ENCODE measurements around the gene ATP6V1C2.

The ATP6V1C2 gene, protein sequence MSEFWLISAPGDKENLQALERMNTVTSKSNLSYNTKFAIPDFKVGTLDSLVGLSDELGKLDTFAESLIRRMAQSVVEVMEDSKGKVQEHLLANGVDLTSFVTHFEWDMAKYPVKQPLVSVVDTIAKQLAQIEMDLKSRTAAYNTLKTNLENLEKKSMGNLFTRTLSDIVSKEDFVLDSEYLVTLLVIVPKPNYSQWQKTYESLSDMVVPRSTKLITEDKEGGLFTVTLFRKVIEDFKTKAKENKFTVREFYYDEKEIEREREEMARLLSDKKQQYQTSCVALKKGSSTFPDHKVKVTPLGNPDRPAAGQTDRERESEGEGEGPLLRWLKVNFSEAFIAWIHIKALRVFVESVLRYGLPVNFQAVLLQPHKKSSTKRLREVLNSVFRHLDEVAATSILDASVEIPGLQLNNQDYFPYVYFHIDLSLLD

DNA sequence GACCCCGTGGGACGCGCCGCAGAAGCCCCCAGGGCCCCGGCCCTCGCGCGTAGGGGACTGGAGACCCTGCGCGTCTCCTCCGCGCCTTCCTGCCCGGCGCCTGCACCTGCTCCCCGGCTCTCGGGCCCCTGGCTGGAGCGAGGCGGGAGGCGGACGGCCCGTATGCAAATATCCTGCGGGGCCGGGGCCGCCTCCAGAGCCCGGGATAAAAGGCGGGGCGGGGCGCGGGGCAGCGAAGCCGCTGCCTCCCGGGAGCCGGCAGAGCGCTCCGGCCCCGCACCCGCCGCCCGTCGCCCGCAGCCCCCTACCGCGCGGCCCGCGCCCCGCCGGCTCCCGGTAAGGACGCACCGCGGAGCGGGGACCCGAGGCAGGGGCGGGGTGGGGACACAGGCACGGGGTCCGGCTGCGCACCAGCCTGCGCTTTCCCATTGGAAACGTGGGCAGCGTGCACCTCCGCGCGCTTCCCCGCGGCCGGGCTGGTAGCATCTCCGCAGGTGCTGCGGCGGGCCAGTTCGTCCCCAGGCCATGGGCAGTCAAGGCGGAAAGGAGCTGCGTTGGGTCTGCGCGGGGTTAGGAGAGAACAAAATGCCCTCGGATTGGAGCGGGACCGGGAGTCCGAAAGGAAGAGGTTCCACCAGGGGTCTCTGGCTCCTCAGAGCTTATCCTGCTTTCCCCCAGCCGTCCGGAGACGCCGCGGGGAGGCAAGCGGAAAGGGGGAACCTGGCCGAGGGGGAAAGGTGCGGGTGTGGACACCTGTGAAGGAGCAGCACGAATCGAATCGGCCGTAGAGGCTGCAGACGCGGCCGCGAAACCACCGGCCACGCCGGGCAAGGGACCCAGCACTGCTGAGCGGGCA is at the start of gene ATP6V1C2:
ATP6V1C2 (plus strand) TSS at position 235 of the 856 bp plus-strand sequence. CDS start 1,220 bp downstream, outside the sequence.
- no peak for TF ChIP-seq POLR2A (IDR thresholded peaks at IDR 0.05; ENCODE audit: low read depth, low read length)
- DNase-seq (ENCODE audit: insufficient read length, low spot score), result no peak
- FAIRE-seq, result no peak

DNA sequence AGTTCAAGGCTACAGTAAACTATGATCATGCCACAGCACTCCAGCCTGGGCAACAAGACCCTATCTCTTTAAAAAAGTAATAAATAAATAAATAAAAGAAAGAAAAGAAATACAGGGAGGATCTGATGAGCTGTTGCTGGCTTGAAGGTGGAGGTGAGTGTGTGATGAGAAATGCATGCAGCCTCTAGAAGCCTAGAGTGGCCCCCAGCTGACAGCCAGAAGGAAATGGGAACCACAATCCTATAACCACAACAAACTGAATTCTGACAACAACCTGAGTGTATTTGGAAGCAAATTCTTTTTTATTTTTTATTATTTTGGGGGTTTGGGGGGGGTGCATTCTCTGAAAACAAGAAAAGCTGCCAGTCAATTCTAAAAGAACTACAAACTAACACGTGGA is 46.3 kb upstream of the ATP6V1C2 start:
- TF ChIP-seq POLR2A (IDR thresholded peaks at IDR 0.05; ENCODE audit: low read depth, low read length), result no peak
- DNase-seq (ENCODE audit: insufficient read length, low spot score) (no peak), FAIRE-seq (no peak)

DNA sequence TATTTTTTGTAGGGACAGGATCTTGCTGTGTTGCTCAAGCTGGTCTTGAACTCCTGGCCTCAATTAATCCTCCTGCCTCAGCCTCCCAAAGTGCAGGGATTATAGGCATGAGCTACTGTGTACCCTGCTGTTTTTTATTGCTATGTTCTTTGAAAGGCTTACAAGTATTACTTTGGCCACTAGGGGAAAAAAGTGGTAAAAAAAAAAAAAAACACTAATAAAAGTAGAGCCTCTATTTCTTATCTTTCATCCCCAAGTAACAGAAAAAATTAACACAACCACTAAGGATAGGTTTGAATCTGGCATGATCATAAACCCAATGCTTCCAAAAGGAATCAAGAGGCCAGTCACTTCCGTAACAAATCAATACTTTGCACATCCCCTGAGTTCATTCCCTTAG is 43.2 kb upstream of the ATP6V1C2 start:
- no peak for TF ChIP-seq POLR2A (IDR thresholded peaks at IDR 0.05; ENCODE audit: low read depth, low read length)
- FAIRE-seq (no peak), DNase-seq (ENCODE audit: insufficient read length, low spot score) (no peak)

DNA sequence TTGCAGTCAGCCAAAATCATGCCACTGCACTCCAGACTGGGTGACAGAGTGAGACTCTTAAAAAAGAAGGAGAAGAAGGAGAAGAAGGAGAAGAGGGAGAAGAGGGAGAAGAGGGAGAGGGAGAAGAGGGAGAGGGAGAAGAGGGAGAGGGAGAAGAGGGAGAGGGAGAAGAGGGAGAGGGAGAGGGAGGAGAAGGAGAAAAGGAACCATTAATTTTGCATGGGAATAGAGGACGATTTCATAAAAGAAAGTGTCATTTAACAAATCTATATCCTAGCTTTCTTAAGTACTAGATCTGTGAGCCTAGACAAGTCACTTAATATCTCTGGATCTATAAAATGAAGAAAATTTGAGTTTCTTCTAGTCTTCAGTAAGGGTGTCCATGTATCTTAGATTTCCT is 41.2 kb upstream of the ATP6V1C2 start:
- DNase-seq (ENCODE audit: insufficient read length, low spot score) (no peak), FAIRE-seq (no peak)
- TF ChIP-seq POLR2A (IDR thresholded peaks at IDR 0.05; ENCODE audit: low read depth, low read length), result no peak

DNA sequence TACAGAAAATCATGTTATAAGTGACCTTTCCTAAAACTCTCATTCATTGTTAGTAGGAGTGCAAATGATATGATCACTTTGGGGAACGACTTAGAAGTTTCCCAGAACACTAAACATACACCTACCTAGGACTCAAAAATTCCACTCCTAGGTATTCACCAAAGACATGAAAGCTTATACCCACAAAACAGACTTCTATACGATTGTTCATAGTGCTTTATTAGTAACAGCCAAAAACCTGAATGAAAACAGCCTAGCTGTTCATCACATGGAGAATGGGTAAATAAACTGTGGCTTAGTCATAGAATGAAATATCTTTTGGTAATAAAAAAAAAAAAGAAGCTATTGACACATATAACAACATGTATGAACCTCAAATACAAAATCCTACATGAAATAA is 40.5 kb upstream of the ATP6V1C2 start:
- FAIRE-seq, result no peak
- DNase-seq (ENCODE audit: insufficient read length, low spot score), result no peak
- TF ChIP-seq POLR2A (IDR thresholded peaks at IDR 0.05; ENCODE audit: low read depth, low read length), result no peak

DNA sequence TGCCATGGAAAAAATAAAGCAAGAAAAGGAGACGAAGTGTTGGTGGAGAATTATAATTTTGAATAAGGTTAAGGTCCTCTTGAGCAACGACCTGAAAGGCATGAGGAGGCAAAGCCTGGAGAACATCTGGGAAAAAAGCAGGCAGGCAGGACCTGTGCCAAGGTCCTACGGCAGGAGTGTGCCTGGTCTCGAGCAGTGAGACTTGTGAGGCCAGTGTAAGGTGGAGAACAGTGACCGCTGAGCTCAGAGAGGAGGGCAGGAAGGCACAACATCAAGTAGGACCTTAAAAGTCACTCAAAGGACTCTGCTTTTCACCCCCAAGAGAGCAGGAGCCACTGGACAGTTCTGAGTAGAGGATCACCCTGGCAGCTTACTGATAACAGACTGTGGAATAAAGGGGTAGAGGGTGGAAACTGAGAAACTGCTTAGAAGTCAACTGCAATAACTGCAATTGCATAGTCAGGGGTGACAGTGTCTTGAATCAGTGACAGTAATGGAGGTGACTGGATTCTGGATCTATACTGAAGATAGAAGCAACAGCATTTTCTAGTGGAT is 35.2 kb upstream of the ATP6V1C2 start:
- no peak for TF ChIP-seq POLR2A (IDR thresholded peaks at IDR 0.05; ENCODE audit: low read depth, low read length)
- no peak for DNase-seq (ENCODE audit: insufficient read length, low spot score)
- no peak for FAIRE-seq

DNA sequence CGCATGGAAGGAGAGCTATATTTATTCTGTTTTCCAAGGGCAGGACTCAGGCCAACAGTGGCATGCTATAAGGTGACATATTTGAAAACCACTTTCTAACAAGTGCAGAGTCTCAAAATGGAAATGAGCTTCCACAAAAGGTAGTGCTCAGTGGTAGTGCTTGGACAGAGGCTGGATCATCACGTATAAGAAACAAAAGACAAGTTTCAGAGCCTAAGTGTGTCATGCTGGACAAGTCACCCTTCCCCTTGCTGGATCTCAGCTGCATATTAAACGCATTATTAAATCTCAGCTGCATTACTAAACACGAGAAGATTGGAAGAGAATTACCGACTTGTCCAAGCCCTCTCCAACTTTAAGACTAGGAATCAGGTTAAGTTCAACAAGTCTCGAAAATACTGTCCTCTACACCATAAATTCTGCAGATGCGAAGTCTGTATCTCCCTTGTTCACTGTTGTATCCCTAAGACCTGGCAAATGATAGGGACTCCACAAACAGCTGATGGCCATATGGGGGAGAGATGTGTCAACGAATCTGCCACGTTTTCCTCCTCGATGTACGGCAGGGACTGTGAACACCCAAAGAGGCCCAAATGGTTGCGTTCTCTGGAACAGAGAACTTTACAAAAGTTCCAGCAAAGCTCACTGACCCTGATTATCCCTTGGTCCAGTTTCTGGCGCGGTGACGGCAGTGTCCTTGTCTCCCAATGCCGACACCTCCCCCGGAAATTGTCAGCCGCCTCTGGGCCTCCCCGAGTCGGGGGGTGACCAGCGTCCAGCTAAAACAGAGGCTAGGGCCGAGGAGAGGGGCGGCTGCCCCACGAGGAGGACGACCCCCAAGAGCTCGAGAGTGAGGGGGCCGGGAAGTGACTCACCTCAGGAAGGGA is 32.3 kb upstream of the ATP6V1C2 start:
- DNase-seq (ENCODE audit: insufficient read length, low spot score) (peak; percentile 25), FAIRE-seq (no peak)
- no peak for TF ChIP-seq POLR2A (IDR thresholded peaks at IDR 0.05; ENCODE audit: low read depth, low read length)

DNA sequence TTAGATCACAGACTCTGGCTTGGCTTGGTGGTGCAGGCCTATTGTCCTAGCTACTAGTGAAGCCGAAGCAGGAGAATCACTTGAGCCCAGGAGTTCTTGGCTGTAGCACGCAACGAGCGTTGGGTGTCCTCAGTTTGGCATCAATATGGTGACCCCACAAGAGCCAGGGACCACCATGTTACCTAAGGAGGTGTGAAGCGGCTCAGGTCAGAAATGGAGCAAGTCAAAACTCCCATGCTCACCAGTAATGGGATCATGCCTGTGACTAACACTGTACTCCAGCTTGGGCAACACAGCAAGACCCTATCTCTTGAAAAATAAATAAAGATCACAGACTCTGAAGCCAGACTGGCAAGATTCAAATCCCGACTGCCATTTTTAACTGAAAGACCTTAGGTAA is 29.9 kb upstream of the ATP6V1C2 start:
- FAIRE-seq (no peak), DNase-seq (ENCODE audit: insufficient read length, low spot score) (no peak)
- TF ChIP-seq POLR2A (IDR thresholded peaks at IDR 0.05; ENCODE audit: low read depth, low read length), result no peak

DNA sequence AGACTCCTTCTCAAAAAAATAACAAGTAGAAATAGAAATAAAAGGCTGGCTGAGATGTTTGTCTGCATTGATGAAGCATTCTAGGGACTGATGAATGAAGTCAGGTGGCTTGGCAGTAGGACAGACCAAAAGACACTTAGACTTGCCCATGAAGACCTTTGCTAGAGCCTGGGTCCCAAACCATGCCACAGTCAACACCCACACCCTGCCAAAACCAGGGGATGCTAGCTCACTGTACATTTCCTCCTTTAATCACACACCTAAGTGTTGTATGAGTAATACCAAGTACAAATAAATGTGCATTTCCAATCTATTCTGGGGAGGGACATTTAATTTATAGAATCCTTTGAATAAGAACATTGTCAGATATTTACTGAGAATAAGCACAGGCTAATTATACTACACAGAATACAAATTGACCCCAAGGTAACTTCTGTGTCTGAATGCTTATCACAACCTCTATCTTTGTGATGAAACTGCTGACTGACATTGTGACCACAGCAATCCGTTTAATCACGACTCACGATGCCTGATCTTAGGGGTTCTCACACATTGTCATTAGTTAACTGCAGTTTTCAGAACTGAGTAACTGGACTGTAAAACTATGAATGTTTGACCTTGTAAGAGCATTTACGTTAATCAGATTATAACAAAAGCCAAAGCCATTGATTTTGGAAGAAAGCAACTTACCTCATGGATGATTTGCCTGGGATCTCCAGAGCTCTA is 21.2 kb upstream of the ATP6V1C2 start:
- TF ChIP-seq POLR2A (IDR thresholded peaks at IDR 0.05; ENCODE audit: low read depth, low read length), result no peak
- no peak for FAIRE-seq
- DNase-seq (ENCODE audit: insufficient read length, low spot score), result no peak

DNA sequence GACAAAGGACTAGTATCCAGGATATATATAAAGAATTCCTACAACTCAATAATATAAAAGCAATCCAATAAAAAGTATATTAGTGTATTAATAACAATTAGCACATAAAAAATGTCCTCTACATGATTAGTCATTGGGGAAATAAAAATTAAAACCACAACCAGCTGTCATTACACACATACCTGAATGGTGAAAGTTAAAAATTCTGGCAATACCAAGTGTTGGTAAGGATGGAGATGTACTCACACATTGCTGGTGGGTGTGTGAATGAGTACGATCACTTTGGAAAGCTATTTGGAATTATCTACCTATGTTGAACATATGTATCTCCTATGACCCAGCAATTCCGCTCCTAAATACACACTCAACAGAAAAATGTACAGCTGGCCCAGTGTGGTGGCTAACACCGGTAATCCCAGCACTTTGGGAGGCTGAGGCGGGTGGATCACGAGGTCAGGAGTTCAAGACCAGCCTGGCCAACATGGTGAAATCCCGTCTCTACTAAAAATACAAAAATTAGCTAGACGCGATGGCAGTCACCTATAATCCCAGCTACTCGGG is 17.3 kb upstream of the ATP6V1C2 start:
- TF ChIP-seq POLR2A (IDR thresholded peaks at IDR 0.05; ENCODE audit: low read depth, low read length), result no peak
- DNase-seq (ENCODE audit: insufficient read length, low spot score) (no peak), FAIRE-seq (no peak)

DNA sequence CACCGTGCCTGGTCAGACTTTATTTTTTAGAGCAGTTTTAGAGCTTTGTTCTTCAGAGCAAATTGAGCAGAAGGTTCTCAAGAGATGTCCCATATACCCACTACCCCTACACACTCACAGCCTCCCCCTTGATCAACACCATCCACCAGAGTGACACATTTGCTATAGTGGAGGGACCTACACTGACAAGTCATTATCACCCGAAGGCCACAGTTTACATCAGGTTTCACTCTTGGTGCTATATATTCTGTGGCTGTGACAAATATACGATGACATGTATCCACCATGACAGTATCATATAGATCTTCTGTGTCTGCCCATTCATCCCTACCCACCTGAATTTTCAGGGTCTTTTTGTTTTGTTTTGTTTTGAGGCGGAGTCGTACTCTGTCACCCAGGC is 15.4 kb upstream of the ATP6V1C2 start:
- TF ChIP-seq POLR2A (IDR thresholded peaks at IDR 0.05; ENCODE audit: low read depth, low read length), result no peak
- no peak for DNase-seq (ENCODE audit: insufficient read length, low spot score)
- FAIRE-seq, result no peak

DNA sequence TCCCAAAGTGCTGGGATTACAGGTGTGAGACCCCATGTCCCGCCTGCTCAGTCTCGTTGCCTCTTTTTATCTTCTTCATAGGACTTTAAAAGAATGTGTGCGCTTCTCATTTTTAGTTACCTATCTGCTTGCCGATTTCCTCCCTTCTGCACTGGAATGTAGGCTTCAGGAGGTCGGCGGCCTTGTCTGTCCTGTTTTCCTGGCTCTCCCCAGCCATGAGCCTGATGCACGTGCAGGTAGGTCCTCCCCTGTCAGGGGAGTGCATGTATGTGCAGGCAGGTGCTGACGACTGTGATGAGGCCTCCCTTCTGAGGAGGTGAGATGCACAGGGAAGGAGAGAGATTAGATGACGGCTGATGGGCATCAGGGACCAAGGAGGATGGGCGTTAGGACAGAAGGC is 13.6 kb upstream of the ATP6V1C2 start:
- DNase-seq (ENCODE audit: insufficient read length, low spot score) (no peak), FAIRE-seq (no peak)
- TF ChIP-seq POLR2A (IDR thresholded peaks at IDR 0.05; ENCODE audit: low read depth, low read length), result no peak

Measured in H54 (cell line).